C4-2B (cell line): ENCODE measurements around the gene MINDY2.

ENCODE experiments used
- CTCF ChIP-seq: fragments of 450-650 bp; conservative IDR thresholded peaks from 2 replicates; pipeline ENCODE4 v1.5.1; 2017; ENCODE audit warnings: mild to moderate bottlenecking
- ZFX ChIP-seq: fragments of 450-650 bp; IDR thresholded peaks from 2 replicates; pipeline ENCODE4 v1.6.1; 2017

- no peak for TF ChIP-seq CTCF
- TF ChIP-seq ZFX: no peak
Measured at GRCh38 chr15:58886921-58887320, 115.8 kb downstream of the MINDY2 start.
